Heart left ventricle (tissue), 13 donors: ENCODE data around the gene TGFBR3L.

Experiments used
- POLR2A ChIP-seq, 2 donors: fragments of 450-650 bp; IDR thresholded peaks; one replicate each; pipeline ENCODE4 v1.6.1; 2017; ENCODE audit warnings: antibody characterized with exemption in 2 of 2, mild to moderate bottlenecking in 2 of 2, moderate library complexity in 2 of 2
- TF ChIP-seq, protein P1 (sequence below), 12 donors: fragments of 200-600 bp; sonication (generic) in 4 of 12; IDR thresholded peaks; one replicate each; pipeline versions ENCODE4 v1.5.0 to v1.8.0; 2018 to 2022; ENCODE audit warnings: antibody characterized with exemption in 12 of 12, mild to moderate bottlenecking in 5 of 12
- donor health status: ischemic (EF 13 %, LVEDD 7.1; RV severe dilation, severe dysfunction).
- donor health status: DM: no; HTN: yes; CAD: no.
- donor health status: DM: no; HTN: no; CAD: no.
- donor health status: ischemic (EF 25% LVEDD 6.9; RV normal size, moderate dysfunction).
- donor health status: ischemic (EF 25% LVEDD 5.7; RV mildly dilated, moderate dysfunction).
- donor health status: ischemic (EF 35%, LVEDD 5.7; RV mildly dilated, moderate dysfunction).
- donor health status: nonischemic (EF 11% LVEDD 7.7; RV severe dilation, severe dysfunction).
- donor health status: DM: yes; HTN: yes; CAD: no.
- donor health status: PGD.
- donor health status: ischemic (EF 29% LVEDD 5.4; RV normal size, mild dysfunction).
- donor health status: nonischemic (EF 23%, LVEDD 6.1; RV moderate dilation, normal function).

DNA sequence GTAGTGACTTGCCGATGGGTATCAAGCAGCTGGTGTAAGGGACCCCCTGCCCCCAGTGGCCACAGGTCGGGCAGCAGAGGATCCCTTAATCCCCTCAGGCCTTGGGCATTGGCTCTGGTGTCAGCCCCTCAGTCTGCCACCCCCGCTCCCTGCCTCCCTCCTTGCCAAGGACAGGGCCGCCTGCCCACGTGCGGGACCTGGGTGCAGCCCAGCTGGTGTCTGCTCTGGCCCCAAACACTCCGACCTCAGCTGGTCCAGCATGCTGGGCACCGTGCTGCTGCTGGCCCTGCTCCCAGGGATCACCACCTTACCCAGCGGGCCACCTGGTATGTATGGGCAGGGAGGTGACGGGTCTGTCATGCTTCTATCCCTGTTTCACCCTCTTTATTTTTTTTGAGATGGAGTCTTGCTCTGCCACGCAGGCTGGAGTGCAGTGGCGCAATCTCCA lies at the start of gene TGFBR3L:
- TF ChIP-seq, protein P1, sequence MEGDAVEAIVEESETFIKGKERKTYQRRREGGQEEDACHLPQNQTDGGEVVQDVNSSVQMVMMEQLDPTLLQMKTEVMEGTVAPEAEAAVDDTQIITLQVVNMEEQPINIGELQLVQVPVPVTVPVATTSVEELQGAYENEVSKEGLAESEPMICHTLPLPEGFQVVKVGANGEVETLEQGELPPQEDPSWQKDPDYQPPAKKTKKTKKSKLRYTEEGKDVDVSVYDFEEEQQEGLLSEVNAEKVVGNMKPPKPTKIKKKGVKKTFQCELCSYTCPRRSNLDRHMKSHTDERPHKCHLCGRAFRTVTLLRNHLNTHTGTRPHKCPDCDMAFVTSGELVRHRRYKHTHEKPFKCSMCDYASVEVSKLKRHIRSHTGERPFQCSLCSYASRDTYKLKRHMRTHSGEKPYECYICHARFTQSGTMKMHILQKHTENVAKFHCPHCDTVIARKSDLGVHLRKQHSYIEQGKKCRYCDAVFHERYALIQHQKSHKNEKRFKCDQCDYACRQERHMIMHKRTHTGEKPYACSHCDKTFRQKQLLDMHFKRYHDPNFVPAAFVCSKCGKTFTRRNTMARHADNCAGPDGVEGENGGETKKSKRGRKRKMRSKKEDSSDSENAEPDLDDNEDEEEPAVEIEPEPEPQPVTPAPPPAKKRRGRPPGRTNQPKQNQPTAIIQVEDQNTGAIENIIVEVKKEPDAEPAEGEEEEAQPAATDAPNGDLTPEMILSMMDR (IDR thresholded peaks at IDR 0.05), result no peak
- no peak for TF ChIP-seq POLR2A (IDR thresholded peaks at IDR 0.05)
